IMR-90 (cell line): ENCODE data around the gene EXOC4. TPM values are rescaled to one million over a fixed set of nuclear protein-coding genes. Genes with fewer than 3 reads are reported as not detected.

Experiments
- ATAC-seq: fragments of 200-7000 bp; cut with Tn5 transposase; 2 replicates; pipeline ENCODE4 v1.9.1; 2020; ENCODE audit warnings: low read depth, mild to moderate bottlenecking, moderate library complexity
- BruUV-seq: library from RNA; stranded (reverse); fragments of 400-500 nt; replicated peaks from 2 replicates; lab custom pipeline; 2021; lab: Mats Ljungman, UMichigan
- CTCF ChIA-PET: fragments of 300-600 bp; formaldehyde crosslinking; extraction: SDS; loops from one replicate; lab custom pipeline; 2021; ENCODE audit warnings: antibody characterized with exemption; lab: Yijun Ruan, JAX
- POLR2A ChIA-PET: fragments of 300-600 bp; sonication (Branson Sonifier 250); formaldehyde crosslinking; loops from one replicate; lab custom pipeline; 2022; ENCODE audit warnings: antibody characterized with exemption; ENCODE audit not compliant: unreplicated experiment; lab: Charles Lee
- DNase-seq: peaks from one replicate; pipeline ENCODE4 v3.0.0; 2013
- H2AFZ ChIP-seq: replicated peaks from 2 replicates; pipeline ENCODE3; 2013; ENCODE audit warnings: low read length, mild to moderate bottlenecking; ENCODE audit not compliant: poor library complexity
- H2AK5ac ChIP-seq: 2 replicates; pipeline ENCODE4 v1.6.1; 2013; ENCODE audit warnings: low read depth, low read length, inconsistent platforms
- H2AK9ac ChIP-seq: replicated peaks from 2 replicates; pipeline ENCODE3; 2013; ENCODE audit warnings: mild to moderate bottlenecking, low read depth, low read length, moderate library complexity; ENCODE audit not compliant: poor library complexity
- H2BK120ac ChIP-seq: 2 replicates; pipeline ENCODE4 v1.6.1; 2013; ENCODE audit warnings: low read depth, low read length, inconsistent platforms
- H2BK15ac ChIP-seq: 3 replicates; pipeline ENCODE4 v1.6.1; 2013; ENCODE audit warnings: low read depth, low read length, inconsistent platforms
- H2BK20ac ChIP-seq: 2 replicates; pipeline ENCODE4 v1.6.1; 2013; ENCODE audit warnings: low read depth, mild to moderate bottlenecking, inconsistent platforms, low read length, moderate library complexity
- H2BK5ac ChIP-seq: 2 replicates; pipeline ENCODE4 v1.6.1; 2013; ENCODE audit warnings: mild to moderate bottlenecking, low read depth, low read length, inconsistent platforms; ENCODE audit not compliant: poor library complexity, severe bottlenecking
- H3K14ac ChIP-seq: replicated peaks from 2 replicates; pipeline ENCODE4 v1.6.1; 2013; ENCODE audit warnings: low read depth, low read length, inconsistent platforms
- H3K18ac ChIP-seq: 2 replicates; pipeline ENCODE4 v1.6.1; 2013; ENCODE audit warnings: low read depth, low read length, control low read depth
- H3K23ac ChIP-seq: 2 replicates; pipeline ENCODE4 v1.6.1; 2013; ENCODE audit warnings: low read depth, low read length, inconsistent platforms
- H3K27ac ChIP-seq: 2 replicates; pipeline ENCODE4 v1.5.1; 2013; ENCODE audit warnings: mild to moderate bottlenecking, control low read depth, low read length; ENCODE audit not compliant: insufficient read depth
- H3K27me3 ChIP-seq: 2 replicates; pipeline ENCODE4 v1.6.1; 2013; ENCODE audit warnings: low read length; ENCODE audit not compliant: control insufficient read depth, insufficient read depth
- H3K36me3 ChIP-seq: 2 replicates; pipeline ENCODE4 v1.6.1; 2013; ENCODE audit warnings: low read length, mixed read lengths; ENCODE audit not compliant: control insufficient read depth, insufficient read depth
- H3K4ac ChIP-seq: 2 replicates; pipeline ENCODE4 v1.6.1; 2013; ENCODE audit warnings: low read depth, low read length, inconsistent platforms
- H3K4me1 ChIP-seq: 2 replicates; pipeline ENCODE4 v1.6.1; 2013; ENCODE audit warnings: low read length, mixed read lengths; ENCODE audit not compliant: control insufficient read depth, insufficient read depth
- H3K4me2 ChIP-seq: 2 replicates; pipeline ENCODE4 v1.6.1; 2013; ENCODE audit warnings: low read depth, mild to moderate bottlenecking, control low read depth, low read length, moderate library complexity
- H3K4me3 ChIP-seq: 2 replicates; pipeline ENCODE4 v1.5.1; 2013; ENCODE audit warnings: low read depth, mild to moderate bottlenecking, control low read depth, low read length, moderate library complexity; ENCODE audit not compliant: insufficient read depth
- H3K56ac ChIP-seq: 2 replicates; pipeline ENCODE4 v1.6.1; 2013; ENCODE audit warnings: low read length, inconsistent platforms; ENCODE audit not compliant: insufficient read depth; ENCODE audit errors: extremely low read depth
- H3K79me1 ChIP-seq, 2 experiments: 2 replicates each; pipeline ENCODE4 v1.6.1; 2013; ENCODE audit warnings: low read length in 2 of 2, inconsistent platforms in 1 of 2, low read depth in 1 of 2
- H3K9ac ChIP-seq: 2 replicates; pipeline ENCODE4 v1.6.1; 2013; ENCODE audit warnings: low read depth, low read length, control low read depth
- H3K9me1 ChIP-seq: 2 replicates; pipeline ENCODE4 v1.6.1; 2013; ENCODE audit warnings: low read length, inconsistent platforms; ENCODE audit not compliant: insufficient read depth
- H3K9me3 ChIP-seq: 2 replicates; pipeline ENCODE4 v1.6.1; 2013; ENCODE audit warnings: low read length; ENCODE audit not compliant: control insufficient read depth, insufficient read depth
- H4K20me1 ChIP-seq: 2 replicates; pipeline ENCODE4 v1.6.1; 2013; ENCODE audit warnings: low read length, inconsistent platforms; ENCODE audit not compliant: insufficient read depth
- H4K5ac ChIP-seq: 2 replicates; pipeline ENCODE4 v1.6.1; 2013; ENCODE audit warnings: mild to moderate bottlenecking, low read depth, low read length, control low read depth
- H4K8ac ChIP-seq, 2 experiments: 2 replicates each; pipeline ENCODE4 v1.6.1; 2013; ENCODE audit warnings: low read depth in 2 of 2, low read length in 2 of 2, control low read depth in 1 of 2, inconsistent platforms in 1 of 2
- H4K91ac ChIP-seq: 2 replicates; pipeline ENCODE4 v1.6.1; 2013; ENCODE audit warnings: low read depth, low read length, inconsistent platforms; ENCODE audit not compliant: insufficient read depth
- BHLHE40 ChIP-seq: fragments of 150-350 bp; IDR thresholded peaks from 2 replicates; pipeline ENCODE4 v1.6.1; 2016; ENCODE audit warnings: mild to moderate bottlenecking, low read depth, low read length
- CEBPB ChIP-seq: IDR thresholded peaks from 2 replicates; pipeline ENCODE4 v1.6.1; 2012; ENCODE audit warnings: low read depth, low read length, improper control_type of control experiment
- CHD1 ChIP-seq: IDR thresholded peaks from 2 replicates; pipeline ENCODE4 v1.6.1; 2012; ENCODE audit warnings: low read depth, low read length, improper control_type of control experiment
- CTCF ChIP-seq: conservative IDR thresholded peaks from 2 replicates; pipeline ENCODE4 v1.5.1; 2012; ENCODE audit warnings: mild to moderate bottlenecking, low read depth, low read length, improper control_type of control experiment
- FOS ChIP-seq: fragments of 150-350 bp; IDR thresholded peaks from 2 replicates; pipeline ENCODE4 v1.6.1; 2016; ENCODE audit warnings: low read depth, low read length
- MAZ ChIP-seq: IDR thresholded peaks from 2 replicates; pipeline ENCODE4 v1.6.1; 2012; ENCODE audit warnings: low read depth, mild to moderate bottlenecking, low read length, improper control_type of control experiment, moderate library complexity, borderline replicate concordance
- MXI1 ChIP-seq: IDR thresholded peaks from 2 replicates; pipeline ENCODE4 v1.6.1; 2012; ENCODE audit warnings: low read depth, mild to moderate bottlenecking, low read length, moderate library complexity, borderline replicate concordance
- POLR2A ChIP-seq: IDR thresholded peaks from 2 replicates; pipeline ENCODE4 v1.6.1; 2012; ENCODE audit warnings: mild to moderate bottlenecking, low read depth, low read length
- RAD21 ChIP-seq: IDR thresholded peaks from 2 replicates; pipeline ENCODE4 v1.6.1; 2012; ENCODE audit warnings: low read length, improper control_type of control experiment
- RCOR1 ChIP-seq: IDR thresholded peaks from 2 replicates; pipeline ENCODE4 v1.6.1; 2012; ENCODE audit warnings: mild to moderate bottlenecking, low read length, improper control_type of control experiment; ENCODE audit not compliant: insufficient replicate concordance
- RFX5 ChIP-seq: IDR thresholded peaks from 2 replicates; pipeline ENCODE4 v1.8.0; 2012; ENCODE audit warnings: low read depth, mild to moderate bottlenecking, low read length, moderate library complexity
- USF2 ChIP-seq: fragments of 150-350 bp; IDR thresholded peaks from 2 replicates; pipeline ENCODE4 v1.6.1; 2017; ENCODE audit warnings: mild to moderate bottlenecking, antibody characterized with exemption, low read length, low read depth
- WGBS, 2 experiments: methylation state at CpG; one replicate each; pipeline versions ENCODE4 v1.1.5 to v1.1.7; 2013; ENCODE audit warnings: missing lambda C conversion rate in 2 of 2; ENCODE audit not compliant: insufficient read length in 1 of 2; ENCODE audit errors: extremely low coverage in 2 of 2; 5-methylcytosine and 5-hydroxymethylcytosine counted together
- dilution Hi-C: fragments of 300-500 bp; cut with HindIII; formaldehyde crosslinking; loops from one replicate; pipeline ENCODE4 v1.14.3; 2018; ENCODE audit warnings: low sequenced_read_pairs; ENCODE audit not compliant: unreplicated experiment
- in situ Hi-C: fragments of 300-500 bp; cut with MboI; formaldehyde crosslinking; loops from 3 replicates; pipeline ENCODE4 v1.14.3; 2019; ENCODE audit warnings: low sequenced_read_pairs, inconsistent platforms, mixed read lengths
- intact Hi-C: fragments of 100-400 bp; cut with micrococcal nuclease; formaldehyde crosslinking; loops from 2 replicates; pipeline ENCODE4 v1.10.0; 2022
- polyA plus RNA-seq, 3 experiments: library from polyadenylated mRNA; depleted of rRNA; stranded (reverse); fragments of >200 nt; gene quantifications; 2 replicates each; pipeline ENCODE4 v1.2.3, GENCODE V29; 2012; ENCODE audit warnings: low replicate concordance in 1 of 3
- total RNA-seq: library from RNA; depleted of rRNA; stranded (reverse); fragments of >200 nt; gene quantifications from 2 replicates; pipeline ENCODE4 v1.2.3, GENCODE V29; 2012
- TF ChIP-seq, protein P1 (sequence below): fragments of 150-350 bp; IDR thresholded peaks from 2 replicates; pipeline ENCODE4 v1.6.1; 2016; ENCODE audit warnings: low read depth, mild to moderate bottlenecking, low read length, moderate library complexity, borderline replicate concordance

The EXOC4 gene
- total and polyA plus RNA-seq, 2 of the 4 experiments (the other 2 are of a cell fraction), result 25.4 to 94.6 TPM

GRCh38 chr7:133961724-133962123, 708.8 kb downstream of the EXOC4 start:
- no peaks in the 10 kb centered on the region for H4K20me1 ChIP-seq
- dilution Hi-C loops, result no loop called here

More at GRCh38 chr7:133961724-133962123, 708.8 kb downstream of the EXOC4 start:
- Histone ChIP-seq H3K18ac (no peak overlapping the region), H3K23ac (no peak overlapping the region), H3K79me1 (no peaks in the 10 kb centered on the region), H2BK20ac (no peak overlapping the region), H3K14ac (no peak overlapping the region), H4K5ac (no peak overlapping the region), H4K8ac (no peak overlapping the region), H3K9ac (no peak overlapping the region), H2BK5ac (no peak overlapping the region), H3K4me3 (no peak overlapping the region), H2BK15ac (no peak overlapping the region), H3K4me1 (no peaks in the 10 kb centered on the region), H2AK5ac (no peak overlapping the region), H3K4me2 (no peak overlapping the region), H3K36me3 (no peaks in the 10 kb centered on the region), H3K27me3 (no peaks in the 10 kb centered on the region), H3K56ac (no peak overlapping the region), H3K9me1 (no peaks in the 10 kb centered on the region), H2BK120ac (no peak overlapping the region), H4K91ac (no peak overlapping the region), H3K27ac (no peak overlapping the region), H3K4ac (no peak overlapping the region), H2AK9ac (no peak overlapping the region), H2AFZ (no peak overlapping the region), H3K9me3 (no peaks in the 10 kb centered on the region)
- no peak for TF ChIP-seq MXI1
- TF ChIP-seq USF2, result no peak
- no peak for TF ChIP-seq CEBPB
- no peak for TF ChIP-seq BHLHE40
- no peak for TF ChIP-seq POLR2A
- TF ChIP-seq RFX5, result no peak
- TF ChIP-seq, protein P1, sequence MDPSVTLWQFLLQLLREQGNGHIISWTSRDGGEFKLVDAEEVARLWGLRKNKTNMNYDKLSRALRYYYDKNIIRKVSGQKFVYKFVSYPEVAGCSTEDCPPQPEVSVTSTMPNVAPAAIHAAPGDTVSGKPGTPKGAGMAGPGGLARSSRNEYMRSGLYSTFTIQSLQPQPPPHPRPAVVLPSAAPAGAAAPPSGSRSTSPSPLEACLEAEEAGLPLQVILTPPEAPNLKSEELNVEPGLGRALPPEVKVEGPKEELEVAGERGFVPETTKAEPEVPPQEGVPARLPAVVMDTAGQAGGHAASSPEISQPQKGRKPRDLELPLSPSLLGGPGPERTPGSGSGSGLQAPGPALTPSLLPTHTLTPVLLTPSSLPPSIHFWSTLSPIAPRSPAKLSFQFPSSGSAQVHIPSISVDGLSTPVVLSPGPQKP, result no peak
- no peak for TF ChIP-seq CTCF
- no peak for TF ChIP-seq CHD1
- no peak for TF ChIP-seq MAZ
- no peak for TF ChIP-seq RCOR1
- no peak for TF ChIP-seq RAD21
- no peak for TF ChIP-seq FOS
- POLR2A ChIA-PET, result no interaction called here
- intact Hi-C loops (no loop called here), in situ Hi-C loops (no loop called here)
- no TSS peak for BruUV-seq
- WGBS, 2 experiments, result 60% methylated on average over 1 of the region's 3 CpGs; no CpG with 5 or more reads in 1 of the 2 experiments
- CTCF ChIA-PET, result no interaction called here
- no peak for ATAC-seq
- no peak for DNase-seq
